Astrocyte (in vitro differentiated cells and primary cell): ENCODE data around the gene TEX52. TPM values are rescaled to one million over a fixed set of nuclear protein-coding genes. Genes with fewer than 3 reads are reported as not detected.

Experiments used
- DNase-seq: peaks from one replicate; pipeline ENCODE4 v3.0.0-alpha.2; 2010; ENCODE audit warnings: low read depth
- FAIRE-seq: peaks from 2 replicates; lab custom pipeline; 2011; peaks lifted over from hg19 to GRCh38; lab: Jason Lieb, UNC
- H2AFZ ChIP-seq: 2 replicates; pipeline ENCODE4 v1.6.0; 2012; ENCODE audit warnings: low read depth, low read length, inconsistent platforms
- H3K27ac ChIP-seq: 2 replicates; pipeline ENCODE4 v1.5.1; 2011; ENCODE audit warnings: low read depth, low read length, inconsistent platforms
- H3K27me3 ChIP-seq: 2 replicates; pipeline ENCODE4 v1.6.0; 2011; ENCODE audit warnings: low read length, inconsistent platforms; ENCODE audit not compliant: insufficient read depth
- H3K36me3 ChIP-seq: 2 replicates; pipeline ENCODE4 v1.5.1; 2011; ENCODE audit warnings: low read length, inconsistent platforms; ENCODE audit not compliant: insufficient read depth
- H3K4me1 ChIP-seq: 2 replicates; pipeline ENCODE4 v1.5.1; 2011; ENCODE audit warnings: low read length, inconsistent platforms; ENCODE audit not compliant: insufficient read depth
- H3K4me2 ChIP-seq: 2 replicates; pipeline ENCODE4 v1.6.0; 2012; ENCODE audit warnings: low read length, inconsistent platforms
- H3K4me3 ChIP-seq: 2 replicates; pipeline ENCODE4 v1.5.1; 2011; ENCODE audit warnings: low read depth, mild to moderate bottlenecking, low read length, inconsistent platforms; ENCODE audit not compliant: insufficient read depth
- H3K79me2 ChIP-seq: 2 replicates; pipeline ENCODE4 v1.6.0; 2012; ENCODE audit warnings: mild to moderate bottlenecking, low read length, inconsistent platforms; ENCODE audit not compliant: insufficient read depth
- H3K9ac ChIP-seq: 2 replicates; pipeline ENCODE4 v1.6.0; 2012; ENCODE audit warnings: mild to moderate bottlenecking, low read length, inconsistent platforms
- H3K9me3 ChIP-seq: 2 replicates; pipeline ENCODE4 v1.5.1; 2012; ENCODE audit warnings: low read depth, mild to moderate bottlenecking, low read length, inconsistent platforms; ENCODE audit not compliant: insufficient read depth
- H4K20me1 ChIP-seq: 2 replicates; pipeline ENCODE4 v1.6.0; 2012; ENCODE audit warnings: low read length, inconsistent platforms; ENCODE audit not compliant: insufficient read depth
- H3K27ac Mint-ChIP-seq: one replicate; pipeline ENCODE4 v1.8.0; 2021; ENCODE audit warnings: mild to moderate bottlenecking, mixed read lengths; ENCODE audit not compliant: unreplicated experiment
- H3K27me3 Mint-ChIP-seq: one replicate; pipeline ENCODE4 v1.8.0; 2021; ENCODE audit warnings: low read depth, mixed read lengths; ENCODE audit not compliant: unreplicated experiment
- H3K36me3 Mint-ChIP-seq: one replicate; pipeline ENCODE4 v1.8.0; 2021; ENCODE audit warnings: low read depth, mixed read lengths; ENCODE audit not compliant: unreplicated experiment
- H3K4me1 Mint-ChIP-seq: one replicate; pipeline ENCODE4 v1.8.0; 2021; ENCODE audit warnings: low read depth, mixed read lengths; ENCODE audit not compliant: unreplicated experiment
- H3K4me3 Mint-ChIP-seq: one replicate; pipeline ENCODE4 v1.8.0; 2021; ENCODE audit warnings: mild to moderate bottlenecking, moderate library complexity, mixed read lengths; ENCODE audit not compliant: unreplicated experiment
- H3K9me3 Mint-ChIP-seq: one replicate; pipeline ENCODE4 v1.8.0; 2021; ENCODE audit warnings: mild to moderate bottlenecking, mixed read lengths; ENCODE audit not compliant: unreplicated experiment
- EZH2 ChIP-seq: IDR thresholded peaks from 2 replicates; pipeline ENCODE4 v1.6.1; 2012; ENCODE audit warnings: mild to moderate bottlenecking, low read length, inconsistent platforms; ENCODE audit not compliant: insufficient read depth
- total RNA-seq: library from RNA; stranded (reverse); gene quantifications from 2 replicates; pipeline ENCODE4 v1.2.1, GENCODE V29; 2021
- TF ChIP-seq, protein P1 (sequence below): IDR thresholded peaks from 2 replicates; pipeline ENCODE4 v1.5.1; 2011; ENCODE audit warnings: low read depth, mild to moderate bottlenecking, inconsistent platforms, low read length, moderate library complexity; ENCODE audit not compliant: insufficient read depth

Gene TEX52
- total RNA-seq, 1 donor from 2014 or later: not detected

DNA sequence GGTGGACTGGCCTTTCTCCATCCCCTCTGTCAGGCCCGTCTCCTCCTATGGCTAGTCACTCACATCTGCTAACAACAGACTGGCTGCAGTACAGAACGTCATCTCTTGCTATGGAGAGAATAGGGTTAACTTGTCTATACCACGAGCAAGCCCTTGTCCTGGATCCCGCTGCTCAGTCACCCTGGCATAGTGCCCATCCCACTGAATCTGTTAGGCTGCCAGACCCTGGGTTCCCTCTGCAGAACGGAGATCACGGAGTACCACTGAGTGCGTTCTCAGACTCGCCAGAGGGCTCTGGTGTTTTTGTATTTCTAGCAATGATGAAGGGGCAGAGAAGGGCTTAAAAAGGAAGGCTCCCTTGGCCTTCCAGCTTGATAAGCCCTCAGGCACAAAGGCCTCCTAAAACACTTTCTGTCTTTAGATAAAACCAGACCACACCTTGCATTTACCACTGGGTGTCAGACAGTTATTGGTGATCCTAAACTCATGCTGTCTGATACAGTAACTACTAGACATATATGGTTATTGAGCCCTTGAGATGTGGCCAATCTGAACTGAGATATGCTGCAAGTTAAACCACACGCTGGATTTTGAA, 15.7 kb downstream of the TEX52 start:
- Histone ChIP-seq H2AFZ (no peak overlapping the region), H4K20me1 (no peaks in the 10 kb centered on the region), H3K4me3 (no peak overlapping the region), H3K9ac (no peak overlapping the region), H3K27ac (no peak overlapping the region), H3K36me3 (no peaks in the 10 kb centered on the region), H3K27me3 (no peaks in the 10 kb centered on the region), H3K9me3 (no peaks in the 10 kb centered on the region), H3K4me2 (no peak overlapping the region), H3K79me2 (no peaks in the 10 kb centered on the region), H3K4me1 (peaks cover 12% of the 10 kb centered on the region)
- FAIRE-seq (no peak), DNase-seq (no peak)
- H3K27me3 Mint-ChIP-seq: no peaks in the 10 kb centered on the region
- TF ChIP-seq, protein P1, sequence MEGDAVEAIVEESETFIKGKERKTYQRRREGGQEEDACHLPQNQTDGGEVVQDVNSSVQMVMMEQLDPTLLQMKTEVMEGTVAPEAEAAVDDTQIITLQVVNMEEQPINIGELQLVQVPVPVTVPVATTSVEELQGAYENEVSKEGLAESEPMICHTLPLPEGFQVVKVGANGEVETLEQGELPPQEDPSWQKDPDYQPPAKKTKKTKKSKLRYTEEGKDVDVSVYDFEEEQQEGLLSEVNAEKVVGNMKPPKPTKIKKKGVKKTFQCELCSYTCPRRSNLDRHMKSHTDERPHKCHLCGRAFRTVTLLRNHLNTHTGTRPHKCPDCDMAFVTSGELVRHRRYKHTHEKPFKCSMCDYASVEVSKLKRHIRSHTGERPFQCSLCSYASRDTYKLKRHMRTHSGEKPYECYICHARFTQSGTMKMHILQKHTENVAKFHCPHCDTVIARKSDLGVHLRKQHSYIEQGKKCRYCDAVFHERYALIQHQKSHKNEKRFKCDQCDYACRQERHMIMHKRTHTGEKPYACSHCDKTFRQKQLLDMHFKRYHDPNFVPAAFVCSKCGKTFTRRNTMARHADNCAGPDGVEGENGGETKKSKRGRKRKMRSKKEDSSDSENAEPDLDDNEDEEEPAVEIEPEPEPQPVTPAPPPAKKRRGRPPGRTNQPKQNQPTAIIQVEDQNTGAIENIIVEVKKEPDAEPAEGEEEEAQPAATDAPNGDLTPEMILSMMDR: no peak
- no peak for TF ChIP-seq EZH2
- H3K9me3 Mint-ChIP-seq: no peaks in the 10 kb centered on the region
- H3K4me1 Mint-ChIP-seq: peaks cover 13% of the 10 kb centered on the region
- H3K4me3 Mint-ChIP-seq: no peak overlapping the region
- no peak overlapping the region for H3K27ac Mint-ChIP-seq
- peaks cover 7% of the 10 kb centered on the region for H3K36me3 Mint-ChIP-seq

DNA sequence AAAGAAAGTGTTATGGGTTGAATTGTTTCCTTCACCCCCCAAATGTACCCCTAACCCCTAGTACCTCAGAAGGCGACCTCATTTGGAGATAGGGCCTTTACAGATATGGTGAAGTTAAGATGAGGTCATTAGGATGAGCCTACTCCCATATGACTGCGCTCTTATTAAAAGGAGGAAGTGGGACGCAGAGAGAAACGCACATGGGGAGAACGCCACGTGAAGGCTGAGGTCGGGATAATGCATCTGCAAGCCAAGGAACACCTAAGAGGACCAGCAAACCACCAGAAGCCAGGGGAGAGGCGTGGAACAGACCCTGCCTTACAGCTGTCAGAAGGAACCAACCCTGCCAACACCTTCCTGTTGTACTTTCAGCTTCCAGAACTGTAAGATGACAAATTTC, 20.3 kb downstream of the TEX52 start:
- Mint-ChIP-seq H3K4me3 (no peak overlapping the region), H3K27me3 (no peaks in the 10 kb centered on the region), H3K27ac (no peak overlapping the region), H3K9me3 (peaks cover under 1% of the 10 kb centered on the region), H3K4me1 (peaks cover 14% of the 10 kb centered on the region), H3K36me3 (peaks cover 6% of the 10 kb centered on the region)
- Histone ChIP-seq H3K4me1 (peaks cover 19% of the 10 kb centered on the region), H3K36me3 (no peaks in the 10 kb centered on the region), H3K4me3 (no peak overlapping the region), H3K9me3 (no peaks in the 10 kb centered on the region), H3K27ac (no peak overlapping the region), H2AFZ (no peak overlapping the region), H3K4me2 (no peak overlapping the region), H3K79me2 (no peaks in the 10 kb centered on the region), H3K27me3 (no peaks in the 10 kb centered on the region), H3K9ac (no peak overlapping the region), H4K20me1 (no peaks in the 10 kb centered on the region)
- no peak for FAIRE-seq
- DNase-seq: no peak
- TF ChIP-seq, protein P1: no peak
- TF ChIP-seq EZH2: no peak

DNA sequence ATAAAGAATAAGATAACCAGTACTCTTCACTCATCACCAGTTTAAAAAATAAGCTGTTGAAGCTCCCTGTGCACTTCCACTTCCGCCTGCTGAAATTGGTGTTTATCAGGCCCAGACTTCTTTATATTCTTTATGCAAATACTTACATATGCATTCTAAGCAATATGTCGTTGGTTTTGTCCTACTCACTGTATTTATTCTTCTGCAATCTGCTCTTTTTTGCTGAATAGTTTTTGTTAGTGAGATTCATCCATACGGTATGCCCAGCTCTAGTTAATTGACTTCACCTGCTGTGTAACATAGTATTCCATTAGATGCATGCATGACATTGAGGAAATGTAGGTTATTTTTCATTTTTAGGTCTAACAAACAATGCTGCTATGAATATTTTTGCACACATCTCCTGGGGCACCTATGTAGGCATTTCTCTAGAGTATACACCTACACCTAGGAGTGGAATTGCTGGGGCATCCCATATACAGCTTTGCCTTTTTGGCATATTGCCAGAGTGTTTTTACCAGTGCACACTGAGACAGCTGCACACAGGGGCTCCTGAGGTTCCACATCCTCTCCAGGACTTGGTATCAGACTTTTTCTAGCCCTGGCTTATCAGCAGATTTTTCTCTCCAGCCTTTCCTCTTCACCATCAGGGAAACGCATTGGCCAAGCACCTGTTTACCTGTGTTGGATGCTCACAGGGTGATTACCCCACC, 21.0 kb downstream of the TEX52 start:
- TF ChIP-seq, protein P1: no peak
- no peak for TF ChIP-seq EZH2
- Histone ChIP-seq H2AFZ (no peak overlapping the region), H3K9me3 (no peaks in the 10 kb centered on the region), H3K27me3 (no peaks in the 10 kb centered on the region), H4K20me1 (no peaks in the 10 kb centered on the region), H3K27ac (no peak overlapping the region), H3K36me3 (no peaks in the 10 kb centered on the region), H3K9ac (no peak overlapping the region), H3K4me2 (no peak overlapping the region), H3K4me3 (no peak overlapping the region), H3K4me1 (peaks cover 19% of the 10 kb centered on the region), H3K79me2 (no peaks in the 10 kb centered on the region)
- Mint-ChIP-seq H3K27me3 (no peaks in the 10 kb centered on the region), H3K9me3 (peaks cover 1% of the 10 kb centered on the region), H3K4me1 (peaks cover 14% of the 10 kb centered on the region), H3K4me3 (no peak overlapping the region), H3K36me3 (peaks cover 7% of the 10 kb centered on the region), H3K27ac (no peak overlapping the region)
- DNase-seq (no peak), FAIRE-seq (no peak)
